Pancreas (tissue), 10 donors: ENCODE measurements around the gene SLC25A19. TPM values are rescaled to one million over a fixed set of nuclear protein-coding genes. Genes with fewer than 3 reads are reported as not detected.
"Not testable (repeated sequence)": the region's sequence is repeated elsewhere in the genome, so short reads cannot be mapped to it uniquely, and the experiment has no call there.

Experiments
- ATAC-seq, 4 donors: fragments of 200-7000 bp; cut with Tn5 transposase; one replicate each; pipeline versions ENCODE4 v1.8.0 to v1.9.1; 2020; ENCODE audit warnings: mild to moderate bottlenecking in 4 of 4, moderate library complexity in 4 of 4
- DNase-seq, 6 donors: peaks; one replicate each; pipeline ENCODE4 v3.0.0-alpha.2; 2020
- FAIRE-seq: peaks from 2 replicates; lab custom pipeline; 2012; peaks lifted over from hg19 to GRCh38; lab: Jason Lieb, UNC
- H3K27ac ChIP-seq, 4 donors: fragments of 200-600 bp; sonication (generic); 1 replicate in 3 of 4; 2 replicates in 1 of 4; pipeline versions ENCODE4 v1.5.0 to v1.8.0; 2020
- H3K27me3 ChIP-seq, 4 donors: fragments of 200-600 bp; one replicate each; pipeline ENCODE4 v1.8.0; 2021
- H3K36me3 ChIP-seq, 3 donors: fragments of 200-600 bp; sonication (generic) in 1 of 3; one replicate each; pipeline versions ENCODE4 v1.5.0 to v1.8.0; 2020 to 2021
- H3K4me1 ChIP-seq, 3 donors: fragments of 200-600 bp; one replicate each; pipeline ENCODE4 v1.8.0; 2021
- H3K4me3 ChIP-seq, 4 donors: fragments of 200-600 bp; sonication (generic) in 2 of 4; one replicate each; pipeline versions ENCODE4 v1.5.0 to v1.8.0; 2020 to 2021
- H3K9me3 ChIP-seq, 4 donors: fragments of 200-600 bp; one replicate each; pipeline ENCODE4 v1.8.0; 2021
- CTCF ChIP-seq, 4 donors: fragments of 200-600 bp; sonication (generic) in 3 of 4; IDR thresholded peaks; one replicate each; pipeline versions ENCODE4 v1.5.0 to v1.8.0; 2021; ENCODE audit warnings: antibody characterized with exemption in 4 of 4
- WGBS, 2 donors: extraction: QIAGEN DNeasy Blood & Tissue Kit; methylation state at CpG; one replicate each; pipeline ENCODE4 v1.1.7; 2013; 5-methylcytosine and 5-hydroxymethylcytosine counted together
- intact Hi-C, 3 donors: fragments of 100-400 bp; cut with DNase I; formaldehyde crosslinking; loops; one replicate each; pipeline versions ENCODE4 v1.11.1 to v1.14.2; 2022
- polyA plus RNA-seq, 2 donors: library from polyadenylated mRNA; stranded (reverse); fragments of 200-250 nt; gene quantifications; one replicate each; pipeline ENCODE4 v1.2.3, GENCODE V29; 2013
- total RNA-seq, 6 donors: library from RNA; stranded (reverse); fragmentation: NEBNext Ultra II Directional in 4 of 6; extraction: Animal tissue kit (Norgen Biotek cat#: 25700) in 4 of 6; gene quantifications; one replicate each; pipeline versions ENCODE4 v1.2.1 to v1.2.4, GENCODE V29; 2021 to 2023
- donor health status: healthy with polysubstance abuse.
- donor health status: DM: no; HTN: no; CAD: no; lungs with moderate emphysema.
- donor health status: DM: no; HTN: no; CAD: no.
- donor health status: control.
- donor health status: control.
- donor health status: Bipolar disorder and iron deficiency.
- donor health status: DM: yes; HTN: yes; CAD: no.
- donor health status: DM: no; HTN: no; CAD: no.
- donor health status: DM: no; HTN: no; CAD: no.
- donor health status: DM: yes; HTN: yes; CAD: no.

The SLC25A19 gene
- total and polyA plus RNA-seq, 8 donors, result 4.4 to 10.8 (median 7.6) TPM

GRCh38 chr17:75287221-75287620 lies 2.0 kb downstream of the SLC25A19 start:
- 39% methylated on average over 9 of the region's 9 CpGs for WGBS, 2 donors

GRCh38 chr17:75285123-75285522 lies 4.1 kb downstream of the SLC25A19 start:
- peaks cover 0 to 4% (median 0%) of the 10 kb centered on the region in 3 donors for H3K36me3 ChIP-seq
- no peak for TF ChIP-seq CTCF (IDR thresholded peaks at IDR 0.05)
- H3K4me3 ChIP-seq, result no peak overlapping the region
- no peak overlapping the region for H3K27ac ChIP-seq
- DNase-seq, result peak in 1 of 6 donors; percentile 7
- no peak for FAIRE-seq
- peaks cover 0 to 5% (median 0%) of the 10 kb centered on the region in 3 donors for H3K4me1 ChIP-seq
- no peaks in the 10 kb centered on the region for H3K9me3 ChIP-seq
- WGBS, 2 donors, result 79 to 82% methylated on average over 6 of the region's 6 CpGs
- H3K27me3 ChIP-seq, result no peaks in the 10 kb centered on the region
- intact Hi-C loops, result no loop called here
- no peak for ATAC-seq

More at GRCh38 chr17:75287221-75287620, 2.0 kb downstream of the SLC25A19 start:
- Histone ChIP-seq H3K36me3 (peaks cover 0 to under 1% (median 0%) of the 10 kb centered on the region in 3 donors), H3K4me1 (peaks cover 0 to 5% (median 0%) of the 10 kb centered on the region in 3 donors), H3K9me3 (no peaks in the 10 kb centered on the region), H3K27me3 (no peaks in the 10 kb centered on the region), H3K27ac (no peak overlapping the region), H3K4me3 (no peak overlapping the region)
- ATAC-seq (no peak), DNase-seq (no peak), FAIRE-seq (no peak)
- TF ChIP-seq CTCF (IDR thresholded peaks at IDR 0.05), result no peak
- intact Hi-C loops, result no loop called here

- H3K4me3 ChIP-seq, intact Hi-C loops, H3K36me3 ChIP-seq, H3K4me1 ChIP-seq, H3K27me3 ChIP-seq, ATAC-seq, DNase-seq, FAIRE-seq, H3K27ac ChIP-seq, H3K9me3 ChIP-seq: not testable (repeated sequence)
- 93 to 100% methylated on average over 4 of the region's 4 CpGs for WGBS, 2 donors
These were observed 9.0 kb downstream of the SLC25A19 start for GRCh38 chr17:75280189-75280588.

GRCh38 chr17:75277664-75278071 lies 11.6 kb downstream of the SLC25A19 start:
- Histone ChIP-seq H3K4me3 (no peak overlapping the region), H3K9me3 (no peaks in the 10 kb centered on the region), H3K36me3 (peaks cover 0 to 4% (median 0%) of the 10 kb centered on the region in 3 donors), H3K4me1 (peaks cover 0 to under 1% (median 0%) of the 10 kb centered on the region in 3 donors), H3K27me3 (no peaks in the 10 kb centered on the region), H3K27ac (no peak overlapping the region)
- 88 to 92% methylated on average over 6 of the region's 6 CpGs for WGBS, 2 donors
- no peak for DNase-seq
- TF ChIP-seq CTCF (IDR thresholded peaks at IDR 0.05), result no peak
- FAIRE-seq, result no peak
- ATAC-seq, result no peak
- intact Hi-C loops, result no loop called here

- Histone ChIP-seq H3K9me3 (no peaks in the 10 kb centered on the region), H3K4me3 (no peak overlapping the region), H3K27me3 (no peaks in the 10 kb centered on the region), H3K4me1 (peaks cover 4 to 12% (median 7%) of the 10 kb centered on the region in 3 donors), H3K27ac (no peak overlapping the region), H3K36me3 (no peaks in the 10 kb centered on the region)
- WGBS, 2 donors, result 80 to 82% methylated on average over 7 of the region's 7 CpGs
- ATAC-seq (no peak), DNase-seq (no peak), FAIRE-seq (no peak)
- no peak for TF ChIP-seq CTCF (IDR thresholded peaks at IDR 0.05)
- intact Hi-C loops, result no loop called here
These were observed 15.1 kb downstream of the SLC25A19 start for GRCh38 chr17:75273977-75274708.
